Adrenal gland (tissue), 5 donors: ENCODE data around the gene SLC9A4.

Source experiments
- POLR2A ChIP-seq, 2 donors: fragments of 450-650 bp; IDR thresholded peaks; one replicate each; pipeline ENCODE4 v1.6.1; 2017; ENCODE audit warnings: antibody characterized with exemption in 2 of 2, mild to moderate bottlenecking in 2 of 2, moderate library complexity in 1 of 2
- TF ChIP-seq, protein P1 (sequence below), 6 experiments: fragments of 450-650 bp in 4 of 6; fragments of 200-600 bp in 2 of 6; sonication (generic) in 1 of 6; IDR thresholded peaks; 1 replicate in 5 of 6; 2 replicates in 1 of 6; pipeline versions ENCODE4 v1.5.1 to v1.8.0; 2016 to 2021; ENCODE audit warnings: antibody characterized with exemption in 6 of 6, mild to moderate bottlenecking in 2 of 6, moderate library complexity in 1 of 6
- donor health status: DM: no; HTN: no; CAD: no.

DNA sequence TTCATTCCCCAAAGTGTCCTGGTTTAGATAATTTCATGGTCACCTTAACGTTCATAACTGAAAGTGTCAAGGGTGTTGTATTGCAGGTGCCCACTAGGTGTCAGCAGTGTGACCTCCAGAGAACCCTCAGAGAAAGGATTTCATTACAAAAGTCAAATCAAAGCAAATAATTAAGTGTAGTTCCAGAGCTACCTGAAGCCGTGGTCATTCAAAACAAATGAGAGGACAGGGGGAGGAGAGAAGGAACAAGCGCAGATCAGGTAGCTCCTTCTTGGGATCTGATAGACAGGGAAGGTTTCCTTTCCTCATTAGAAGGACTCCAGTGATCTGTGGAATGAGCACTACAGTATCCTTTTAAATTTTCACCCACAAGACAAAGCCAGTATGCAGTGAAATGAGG, at the start of gene SLC9A4:
- TF ChIP-seq, protein P1, sequence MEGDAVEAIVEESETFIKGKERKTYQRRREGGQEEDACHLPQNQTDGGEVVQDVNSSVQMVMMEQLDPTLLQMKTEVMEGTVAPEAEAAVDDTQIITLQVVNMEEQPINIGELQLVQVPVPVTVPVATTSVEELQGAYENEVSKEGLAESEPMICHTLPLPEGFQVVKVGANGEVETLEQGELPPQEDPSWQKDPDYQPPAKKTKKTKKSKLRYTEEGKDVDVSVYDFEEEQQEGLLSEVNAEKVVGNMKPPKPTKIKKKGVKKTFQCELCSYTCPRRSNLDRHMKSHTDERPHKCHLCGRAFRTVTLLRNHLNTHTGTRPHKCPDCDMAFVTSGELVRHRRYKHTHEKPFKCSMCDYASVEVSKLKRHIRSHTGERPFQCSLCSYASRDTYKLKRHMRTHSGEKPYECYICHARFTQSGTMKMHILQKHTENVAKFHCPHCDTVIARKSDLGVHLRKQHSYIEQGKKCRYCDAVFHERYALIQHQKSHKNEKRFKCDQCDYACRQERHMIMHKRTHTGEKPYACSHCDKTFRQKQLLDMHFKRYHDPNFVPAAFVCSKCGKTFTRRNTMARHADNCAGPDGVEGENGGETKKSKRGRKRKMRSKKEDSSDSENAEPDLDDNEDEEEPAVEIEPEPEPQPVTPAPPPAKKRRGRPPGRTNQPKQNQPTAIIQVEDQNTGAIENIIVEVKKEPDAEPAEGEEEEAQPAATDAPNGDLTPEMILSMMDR (IDR thresholded peaks at IDR 0.05), result peak; percentile 64 to 83 (median 76)
- no peak for TF ChIP-seq POLR2A (IDR thresholded peaks at IDR 0.05)
